ENCODE measurements around the gene PRDM15. TPM values are rescaled to one million over a fixed set of nuclear protein-coding genes. Genes with fewer than 3 reads are reported as not detected.

The PRDM15 gene
- total and polyA plus RNA-seq, 3 experiments from 2014 or later: 2.2 to 13.1 (median 12.0) TPM

DNA sequence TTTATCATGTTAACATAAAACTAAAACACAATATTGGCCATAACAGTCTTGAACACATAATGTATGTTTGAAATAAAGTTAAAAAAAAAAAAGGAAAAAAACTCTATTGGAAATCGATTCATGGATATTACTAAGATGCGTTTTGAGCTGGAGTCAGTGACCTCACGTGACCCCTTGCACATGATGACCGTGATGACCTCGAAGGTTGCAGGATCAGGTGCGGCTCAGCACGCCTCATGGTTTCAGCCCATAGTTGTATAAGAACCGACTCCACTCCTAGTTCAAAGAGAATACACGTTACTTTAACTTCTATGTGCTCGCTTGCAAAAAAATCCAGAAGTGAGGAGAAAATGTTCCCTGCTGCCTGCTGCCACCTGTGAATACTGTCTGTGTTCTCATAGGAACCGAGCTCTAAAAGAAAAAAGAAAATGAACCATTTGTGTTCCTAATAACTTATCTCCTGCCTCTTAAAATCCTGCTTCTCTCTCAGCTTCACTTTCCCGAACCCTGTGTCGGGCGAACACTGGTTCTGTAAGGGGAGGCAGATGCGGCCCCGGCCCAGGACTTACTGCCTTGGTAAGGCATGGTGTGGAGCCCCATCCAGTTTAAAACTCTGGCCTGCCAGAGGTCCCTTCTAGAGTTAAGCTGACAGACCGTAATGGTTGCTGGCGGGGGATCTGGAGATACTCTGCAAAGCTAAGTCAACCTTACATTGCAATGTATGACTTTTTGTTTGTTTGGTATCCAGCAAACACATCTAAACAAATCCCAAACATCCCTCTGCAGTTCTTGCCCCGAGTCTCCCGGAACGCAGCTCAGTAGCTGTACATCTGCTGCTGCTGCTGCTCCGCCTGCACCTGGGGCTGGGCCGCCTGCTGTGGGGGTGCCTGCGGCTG is 78.5 kb downstream of the PRDM15 start:
- Mint-ChIP-seq H3K27ac (no peak overlapping the region), H3K27me3 (no peaks in the 10 kb centered on the region), H3K9me3 (no peaks in the 10 kb centered on the region), H3K36me3 (peaks cover 0 to 72% (median 19%) of the 10 kb centered on the region in 3 donors), H3K4me1 (no peaks in the 10 kb centered on the region), H3K4me3 (no peak overlapping the region)
- Histone ChIP-seq H3K27ac (ENCODE audit: low read depth, low read length) (no peak overlapping the region), H3K27me3 (ENCODE audit: insufficient read depth, low read length, poor library complexity, severe bottlenecking) (no peaks in the 10 kb centered on the region), H3K4me3 (ENCODE audit: low read length) (no peak overlapping the region), H3K36me3 (ENCODE audit: insufficient read depth, low read length) (peaks cover 5% of the 10 kb centered on the region), H3K4me1 (ENCODE audit: insufficient read depth, low read length) (no peaks in the 10 kb centered on the region), H3K9me3 (ENCODE audit: low read length) (no peaks in the 10 kb centered on the region)
- DNase-seq: no peak
- CTCF ChIA-PET: no interaction called here
- POLR2A ChIA-PET: no interaction called here

DNA sequence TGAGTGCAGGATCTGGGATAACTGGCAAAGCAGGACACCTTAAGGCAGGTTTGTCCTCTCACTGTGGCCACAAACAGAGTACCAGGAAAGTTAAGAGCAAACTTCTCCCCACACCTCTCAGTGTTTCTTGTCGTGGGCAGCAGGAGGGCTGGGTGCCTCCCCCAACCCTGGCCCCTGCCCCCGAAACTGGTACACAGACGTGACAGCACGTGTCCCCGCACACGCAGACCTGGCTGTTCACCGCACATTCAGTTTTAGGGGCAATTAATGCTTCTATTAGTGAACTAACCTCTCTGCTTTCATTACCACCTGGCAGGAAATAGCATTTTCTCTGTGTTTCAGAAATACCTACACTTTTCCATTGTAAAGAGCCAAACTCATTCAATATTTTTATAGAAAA is 79.4 kb downstream of the PRDM15 start:
- no peaks in the 10 kb centered on the region for H3K9me3 ChIP-seq (ENCODE audit: low read length)
- peaks cover 0 to 3% of the 10 kb centered on the region in 2 donors for H3K27me3 Mint-ChIP-seq
- H3K9me3 Mint-ChIP-seq: no peaks in the 10 kb centered on the region
- H3K27ac Mint-ChIP-seq: peak overlapping the region in 1 of 8 donors; percentile 80
- peaks cover 0 to 65% (median 17%) of the 10 kb centered on the region in 3 donors for H3K36me3 Mint-ChIP-seq
- DNase-seq: no peak
- no peak overlapping the region for H3K4me3 Mint-ChIP-seq
- peaks cover 5% of the 10 kb centered on the region for H3K36me3 ChIP-seq (ENCODE audit: insufficient read depth, low read length)
- H3K27me3 ChIP-seq (ENCODE audit: insufficient read depth, low read length, poor library complexity, severe bottlenecking): no peaks in the 10 kb centered on the region
- ChIA-PET CTCF (no interaction called here), POLR2A (no interaction called here)
- H3K27ac ChIP-seq (ENCODE audit: low read depth, low read length): no peak overlapping the region
- no peaks in the 10 kb centered on the region for H3K4me1 Mint-ChIP-seq
- H3K4me3 ChIP-seq (ENCODE audit: low read length): no peak overlapping the region
- no peaks in the 10 kb centered on the region for H3K4me1 ChIP-seq (ENCODE audit: insufficient read depth, low read length)

DNA sequence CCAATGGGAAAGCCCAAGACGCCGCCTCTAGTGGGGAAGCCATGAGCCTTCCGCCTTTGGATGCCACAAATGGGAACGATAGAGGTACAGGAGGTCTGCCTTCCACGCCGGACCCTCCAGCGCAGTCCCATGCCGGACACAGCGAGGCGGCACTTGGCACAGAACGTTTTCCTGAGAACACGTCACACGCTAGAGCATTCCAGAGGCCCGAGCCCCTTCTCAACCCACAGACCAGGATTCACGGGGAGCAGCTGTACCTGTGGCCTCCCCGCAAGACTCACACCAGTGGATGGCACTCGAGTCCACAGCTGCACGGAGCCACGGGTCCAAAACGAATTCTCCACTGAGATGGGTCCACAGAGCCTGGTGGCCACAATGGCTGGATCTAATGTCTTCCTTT is 80.8 kb downstream of the PRDM15 start:
- Histone ChIP-seq H3K4me1 (ENCODE audit: insufficient read depth, low read length) (no peaks in the 10 kb centered on the region), H3K27me3 (ENCODE audit: insufficient read depth, low read length, poor library complexity, severe bottlenecking) (no peaks in the 10 kb centered on the region), H3K36me3 (ENCODE audit: insufficient read depth, low read length) (peaks cover 5% of the 10 kb centered on the region), H3K9me3 (ENCODE audit: low read length) (no peaks in the 10 kb centered on the region), H3K27ac (ENCODE audit: low read depth, low read length) (no peak overlapping the region), H3K4me3 (ENCODE audit: low read length) (no peak overlapping the region)
- H3K4me3 Mint-ChIP-seq: no peak overlapping the region
- peaks cover 7 to 8% of the 10 kb centered on the region in 2 donors for H3K27me3 Mint-ChIP-seq
- POLR2A ChIA-PET: no interaction called here
- no peaks in the 10 kb centered on the region for H3K4me1 Mint-ChIP-seq
- CTCF ChIA-PET: no interaction called here
- H3K36me3 Mint-ChIP-seq: peaks cover 4 to 55% (median 19%) of the 10 kb centered on the region in 3 donors
- peaks cover 4 to 8% (median 5%) of the 10 kb centered on the region in 5 donors for H3K9me3 Mint-ChIP-seq
- H3K27ac Mint-ChIP-seq: peak overlapping the region in 1 of 8 donors; percentile 41
- DNase-seq: no peak

DNA sequence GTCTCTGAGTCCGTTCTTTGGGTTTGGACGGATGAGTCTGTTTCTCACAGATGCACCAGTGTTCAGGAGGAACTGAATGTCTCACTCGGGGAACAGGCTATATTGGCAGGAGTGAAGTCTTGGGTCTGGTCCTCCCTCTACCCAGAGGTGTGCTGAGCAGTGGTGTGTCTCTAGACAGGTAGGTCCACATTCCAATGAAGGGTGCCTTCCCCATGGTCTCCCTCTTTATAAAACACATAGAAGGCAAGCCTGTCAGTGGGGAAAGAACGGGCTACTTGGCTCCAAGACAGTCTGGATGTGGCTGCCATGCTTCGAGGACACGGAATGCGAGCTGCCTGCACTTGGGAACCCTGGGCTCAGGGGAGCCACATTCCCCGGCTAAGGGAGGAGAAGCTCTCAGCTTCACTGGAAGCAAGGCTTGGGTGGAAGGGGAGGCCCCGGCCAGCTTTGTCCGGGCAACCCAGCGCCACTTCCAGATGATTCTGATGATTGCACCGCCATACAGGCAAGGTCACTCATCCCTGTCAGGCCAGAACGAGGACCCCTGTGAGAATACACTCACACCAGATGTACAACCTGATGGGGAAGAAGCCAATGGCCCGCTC is 82.6 kb downstream of the PRDM15 start:
- Mint-ChIP-seq H3K9me3 (peaks cover 15 to 22% (median 19%) of the 10 kb centered on the region in 5 donors), H3K36me3 (peaks cover 10 to 38% (median 12%) of the 10 kb centered on the region in 3 donors), H3K4me1 (no peaks in the 10 kb centered on the region), H3K27me3 (peaks cover 12 to 18% of the 10 kb centered on the region in 2 donors), H3K27ac (peak overlapping the region in 1 of 8 donors; percentile 21), H3K4me3 (no peak overlapping the region)
- Histone ChIP-seq H3K4me3 (ENCODE audit: low read length) (no peak overlapping the region), H3K27ac (ENCODE audit: low read depth, low read length) (no peak overlapping the region), H3K27me3 (ENCODE audit: insufficient read depth, low read length, poor library complexity, severe bottlenecking) (no peaks in the 10 kb centered on the region), H3K9me3 (ENCODE audit: low read length) (no peaks in the 10 kb centered on the region), H3K36me3 (ENCODE audit: insufficient read depth, low read length) (peaks cover 5% of the 10 kb centered on the region), H3K4me1 (ENCODE audit: insufficient read depth, low read length) (no peaks in the 10 kb centered on the region)
- DNase-seq: no peak
- POLR2A ChIA-PET: no interaction called here
- CTCF ChIA-PET: no interaction called here

DNA sequence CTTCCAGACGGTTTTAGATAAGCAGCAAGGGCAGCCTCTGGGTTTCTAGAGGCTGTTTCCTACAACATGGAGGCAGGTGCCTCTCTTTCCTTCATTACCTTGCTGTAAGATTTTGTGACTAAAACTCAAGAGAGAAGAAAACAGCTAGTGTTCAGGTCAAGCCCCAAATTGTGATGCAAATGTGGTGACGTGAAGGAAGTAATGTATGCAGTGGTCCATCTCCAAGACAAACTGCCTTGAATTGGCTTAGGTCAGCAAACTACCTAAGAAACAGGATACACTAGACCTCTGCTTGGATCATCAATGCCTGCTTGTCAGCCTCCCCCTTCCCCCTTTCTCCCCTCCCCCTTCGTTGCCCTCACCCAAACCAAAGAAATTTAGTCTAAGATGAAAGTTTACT is 83.4 kb downstream of the PRDM15 start:
- no peaks in the 10 kb centered on the region for H3K9me3 ChIP-seq (ENCODE audit: low read length)
- H3K4me3 Mint-ChIP-seq: no peak overlapping the region
- CTCF ChIA-PET: no interaction called here
- no peak for DNase-seq
- peaks cover 10 to 29% (median 10%) of the 10 kb centered on the region in 3 donors for H3K36me3 Mint-ChIP-seq
- no peaks in the 10 kb centered on the region for H3K27me3 ChIP-seq (ENCODE audit: insufficient read depth, low read length, poor library complexity, severe bottlenecking)
- no peak overlapping the region for H3K4me3 ChIP-seq (ENCODE audit: low read length)
- POLR2A ChIA-PET: no interaction called here
- peak overlapping the region in 2 of 8 donors; percentile 37 to 67 for H3K27ac Mint-ChIP-seq
- peaks cover 15 to 23% (median 21%) of the 10 kb centered on the region in 5 donors for H3K9me3 Mint-ChIP-seq
- H3K36me3 ChIP-seq (ENCODE audit: insufficient read depth, low read length): no peaks in the 10 kb centered on the region
- H3K4me1 ChIP-seq (ENCODE audit: insufficient read depth, low read length): no peaks in the 10 kb centered on the region
- no peaks in the 10 kb centered on the region for H3K4me1 Mint-ChIP-seq
- H3K27me3 Mint-ChIP-seq: peaks cover 12 to 21% of the 10 kb centered on the region in 2 donors
- no peak overlapping the region for H3K27ac ChIP-seq (ENCODE audit: low read depth, low read length)

DNA sequence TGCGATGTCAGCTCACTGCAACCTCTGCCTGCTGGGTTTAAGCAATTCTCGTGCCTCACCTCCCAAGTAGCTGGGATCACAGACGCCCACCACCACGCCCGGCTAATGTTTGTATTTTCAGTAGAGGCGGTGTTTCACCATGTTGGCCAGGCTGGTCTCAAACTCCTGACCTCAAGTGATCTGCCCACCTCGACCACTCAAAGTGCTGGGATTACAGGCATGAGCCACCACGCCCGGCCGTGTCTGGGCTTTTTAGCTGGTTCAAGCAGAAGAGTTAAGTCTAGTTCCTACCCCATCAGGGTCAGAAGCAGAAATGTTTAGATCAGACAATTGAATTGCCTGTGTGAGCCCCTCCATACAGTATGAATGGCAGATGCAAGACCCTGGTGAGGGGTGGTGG is 84.5 kb downstream of the PRDM15 start:
- no peak overlapping the region for H3K27ac Mint-ChIP-seq
- no peak overlapping the region for H3K4me3 ChIP-seq (ENCODE audit: low read length)
- no peak for DNase-seq
- H3K27ac ChIP-seq (ENCODE audit: low read depth, low read length): no peak overlapping the region
- peaks cover 12 to 25% of the 10 kb centered on the region in 2 donors for H3K27me3 Mint-ChIP-seq
- peaks cover 7 to 18% (median 10%) of the 10 kb centered on the region in 3 donors for H3K36me3 Mint-ChIP-seq
- ChIA-PET CTCF (no interaction called here), POLR2A (no interaction called here)
- H3K4me1 ChIP-seq (ENCODE audit: insufficient read depth, low read length): no peaks in the 10 kb centered on the region
- H3K9me3 Mint-ChIP-seq: peaks cover 15 to 23% (median 21%) of the 10 kb centered on the region in 5 donors
- H3K4me3 Mint-ChIP-seq: no peak overlapping the region
- H3K36me3 ChIP-seq (ENCODE audit: insufficient read depth, low read length): no peaks in the 10 kb centered on the region
- no peaks in the 10 kb centered on the region for H3K9me3 ChIP-seq (ENCODE audit: low read length)
- no peaks in the 10 kb centered on the region for H3K4me1 Mint-ChIP-seq
- no peaks in the 10 kb centered on the region for H3K27me3 ChIP-seq (ENCODE audit: insufficient read depth, low read length, poor library complexity, severe bottlenecking)

DNA sequence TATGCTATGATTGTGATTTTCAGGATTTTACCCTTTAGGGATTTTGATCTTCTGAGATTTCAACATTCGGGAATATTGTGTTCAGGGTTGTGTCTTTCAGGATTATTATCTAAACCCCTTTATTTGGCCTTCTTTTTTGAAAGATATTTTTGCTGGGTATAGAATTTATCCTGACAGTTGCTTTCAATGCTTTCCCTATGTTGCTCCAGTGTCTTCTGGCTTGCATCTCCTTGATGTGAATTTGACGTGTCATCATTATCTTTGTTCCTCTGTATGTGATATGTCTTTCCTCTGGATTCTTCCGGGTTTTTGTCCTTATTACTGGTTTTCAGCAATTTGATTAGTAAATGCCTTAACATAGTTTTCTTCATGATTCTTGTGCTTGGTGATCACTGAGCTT is 86.4 kb downstream of the PRDM15 start:
- Histone ChIP-seq H3K4me3 (ENCODE audit: low read length) (no peak overlapping the region), H3K36me3 (ENCODE audit: insufficient read depth, low read length) (no peaks in the 10 kb centered on the region), H3K9me3 (ENCODE audit: low read length) (no peaks in the 10 kb centered on the region), H3K27me3 (ENCODE audit: insufficient read depth, low read length, poor library complexity, severe bottlenecking) (no peaks in the 10 kb centered on the region), H3K27ac (ENCODE audit: low read depth, low read length) (no peak overlapping the region), H3K4me1 (ENCODE audit: insufficient read depth, low read length) (no peaks in the 10 kb centered on the region)
- peaks cover under 1 to 10% (median 3%) of the 10 kb centered on the region in 3 donors for H3K36me3 Mint-ChIP-seq
- H3K27ac Mint-ChIP-seq: no peak overlapping the region
- ChIA-PET CTCF (no interaction called here), POLR2A (no interaction called here)
- H3K4me1 Mint-ChIP-seq: no peaks in the 10 kb centered on the region
- H3K27me3 Mint-ChIP-seq: peaks cover 15 to 33% of the 10 kb centered on the region in 2 donors
- DNase-seq: no peak
- H3K4me3 Mint-ChIP-seq: no peak overlapping the region
- H3K9me3 Mint-ChIP-seq: peaks cover 15 to 23% (median 21%) of the 10 kb centered on the region in 5 donors

DNA sequence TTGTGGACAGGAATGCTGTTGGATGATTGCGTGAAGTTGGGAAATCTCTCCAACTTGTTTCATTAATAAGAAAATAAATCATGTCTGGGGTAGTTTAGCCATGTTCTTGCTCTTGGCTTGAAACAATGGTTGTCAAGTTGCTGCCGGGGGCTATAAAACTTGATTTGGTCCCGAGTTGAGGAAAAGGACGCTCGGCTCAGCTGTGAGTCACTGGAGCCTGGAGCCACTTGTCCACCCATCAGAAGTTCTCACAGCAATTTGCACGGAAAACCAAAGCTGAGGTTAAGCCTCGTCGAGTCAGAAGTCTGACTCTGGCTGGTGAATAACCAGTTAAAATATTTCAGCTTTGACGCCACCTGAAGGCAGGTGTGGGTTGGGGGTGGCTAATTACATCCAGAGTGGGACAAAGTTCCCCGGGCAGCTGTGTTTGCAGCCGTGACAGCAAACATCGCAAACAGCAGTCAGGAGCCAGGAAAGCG is 92.6 kb downstream of the PRDM15 start:
- ChIA-PET POLR2A (no interaction called here), CTCF (no interaction called here)
- Mint-ChIP-seq H3K4me1 (peaks cover 3 to 8% (median 4%) of the 10 kb centered on the region in 3 donors), H3K9me3 (peaks cover 0 to 3% (median 2%) of the 10 kb centered on the region in 5 donors), H3K27me3 (peaks cover 30 to 56% of the 10 kb centered on the region in 2 donors), H3K27ac (no peak overlapping the region), H3K4me3 (no peak overlapping the region), H3K36me3 (peaks cover 0 to 1% (median 0%) of the 10 kb centered on the region in 3 donors)
- Histone ChIP-seq H3K36me3 (ENCODE audit: insufficient read depth, low read length) (no peaks in the 10 kb centered on the region), H3K4me1 (ENCODE audit: insufficient read depth, low read length) (no peaks in the 10 kb centered on the region), H3K27ac (ENCODE audit: low read depth, low read length) (no peak overlapping the region), H3K9me3 (ENCODE audit: low read length) (no peaks in the 10 kb centered on the region), H3K27me3 (ENCODE audit: insufficient read depth, low read length, poor library complexity, severe bottlenecking) (peaks cover 8% of the 10 kb centered on the region), H3K4me3 (ENCODE audit: low read length) (no peak overlapping the region)
- no peak for DNase-seq
